ENCODE measurements around the gene HOXB3.

Gene HOXB3

DNA sequence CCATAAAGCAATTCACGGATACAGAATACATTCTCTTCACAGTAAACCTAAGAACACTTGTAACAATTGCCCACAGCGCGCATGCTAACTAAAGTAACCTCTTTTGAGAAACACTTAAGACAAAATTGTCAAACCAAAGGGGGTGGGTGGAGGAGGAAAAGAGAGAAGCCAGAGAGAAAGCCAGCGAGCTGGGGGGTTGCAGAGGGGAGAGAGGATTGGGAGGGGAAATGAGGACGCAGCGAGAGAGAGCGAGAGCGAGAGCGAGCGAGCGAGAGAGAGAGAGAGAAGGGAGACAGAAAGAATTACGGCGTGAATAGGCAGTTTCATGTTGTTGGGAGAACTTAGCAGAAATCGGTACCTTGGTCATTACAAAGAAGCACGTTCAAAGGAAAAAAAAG is 22.4 kb upstream of the HOXB3 start:
- no peak for DNase-seq

DNA sequence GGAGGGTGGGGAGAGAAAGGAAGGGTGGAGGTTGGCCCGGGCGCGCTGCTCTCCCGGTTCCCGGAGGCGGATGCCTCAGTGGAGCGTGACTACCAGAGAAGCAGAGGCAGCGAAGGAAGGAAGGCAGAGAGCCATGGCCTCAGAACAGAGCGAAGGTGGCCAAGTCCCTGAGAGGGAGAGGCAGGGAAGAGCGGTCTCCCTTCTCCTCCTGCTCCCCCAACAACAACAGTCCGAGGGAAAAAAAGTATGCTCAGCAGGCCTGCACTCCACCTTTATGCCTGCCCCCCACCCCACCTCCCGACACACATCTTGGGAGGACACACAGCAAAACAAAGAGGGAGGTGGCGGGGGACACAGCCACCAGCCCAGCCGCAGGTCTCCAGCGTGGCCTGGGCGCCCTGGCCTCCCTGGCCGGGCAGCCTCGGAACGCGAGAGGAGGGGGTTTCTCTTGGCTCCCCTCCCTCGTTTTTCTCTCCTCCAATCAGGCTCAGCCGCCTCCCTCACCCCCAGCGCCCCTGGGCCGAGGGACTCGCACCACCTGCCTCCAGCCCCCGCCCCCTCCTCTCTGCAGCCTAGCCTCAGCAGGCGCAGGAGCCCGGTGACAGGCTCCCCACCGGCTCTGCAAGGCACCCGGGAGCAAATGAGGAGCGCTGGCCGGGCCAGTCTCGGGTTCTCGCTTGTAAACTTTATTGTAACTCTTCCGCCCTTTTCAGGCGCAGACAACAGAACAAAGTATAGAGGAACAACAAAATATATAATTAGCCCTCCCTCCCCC is 21.8 kb upstream of the HOXB3 start:
- no peak for DNase-seq

DNA sequence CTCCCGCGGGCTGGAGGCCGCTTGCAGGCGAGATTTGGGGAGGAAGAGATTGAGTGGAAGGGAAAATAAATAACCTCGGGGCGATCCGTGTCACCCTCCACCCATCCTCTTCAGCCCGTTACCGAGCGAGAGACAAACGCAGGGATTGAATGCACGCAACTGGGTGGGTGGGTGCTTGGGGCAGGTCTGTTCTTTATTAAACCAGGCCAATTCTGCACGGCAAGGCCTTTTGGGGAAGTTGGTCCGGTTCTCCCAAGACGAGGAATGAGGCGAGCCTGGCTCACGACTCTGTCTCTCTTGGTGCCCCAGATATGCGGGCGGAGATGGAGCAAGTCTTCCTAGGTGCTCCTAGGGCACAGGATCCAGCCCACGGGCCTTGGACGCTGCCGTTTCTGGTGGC is 21.2 kb upstream of the HOXB3 start:
- no peak for DNase-seq

DNA sequence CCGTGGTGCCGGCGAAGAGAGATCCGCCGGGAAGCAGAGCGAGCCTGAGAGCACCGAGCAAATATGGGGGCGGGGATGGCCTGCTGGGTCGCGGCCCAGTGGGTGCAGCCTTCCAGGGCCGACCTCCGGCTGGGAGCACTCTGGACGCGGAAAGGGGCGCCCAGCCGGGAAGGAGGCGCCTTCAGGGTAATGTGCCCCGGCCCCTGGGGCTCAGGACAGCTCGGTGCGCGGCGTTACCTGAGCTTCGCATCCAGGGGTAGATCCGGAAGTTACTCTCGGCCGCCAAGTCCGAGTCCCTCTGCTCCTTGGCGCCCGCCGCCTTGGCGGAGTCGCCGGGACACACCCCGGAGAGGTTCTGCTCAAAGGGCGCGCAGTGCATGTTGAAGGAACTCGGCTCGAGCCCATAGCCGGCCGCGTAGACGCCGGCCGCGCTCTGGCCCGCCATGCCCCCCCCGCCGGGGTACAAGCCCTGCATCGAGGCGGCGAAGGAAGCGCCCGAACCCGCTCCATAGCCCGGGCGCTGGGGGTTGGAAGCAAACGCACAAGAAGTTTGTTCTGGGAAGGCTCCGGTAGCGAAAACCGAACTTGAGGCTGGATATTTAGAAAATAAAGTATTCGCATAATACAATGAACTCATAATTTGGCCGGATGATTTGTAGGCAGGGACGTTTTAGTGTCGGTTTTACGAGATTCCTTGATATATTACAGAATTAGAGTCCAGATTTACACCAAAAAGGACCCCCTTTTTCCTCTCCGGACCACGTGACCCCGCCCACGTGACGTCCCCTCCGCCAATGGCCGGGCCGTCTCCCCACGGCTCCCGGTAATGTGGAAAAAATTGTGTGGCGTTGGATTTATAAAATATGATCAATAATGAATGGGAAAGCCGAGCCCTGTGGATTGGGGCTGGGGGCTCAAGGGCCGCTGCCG is 20.5 kb upstream of the HOXB3 start, which contains the start of gene HOXB7:
TSS of gene HOXB7 (minus strand) at position 736 of the 930 bp plus-strand sequence. CDS start at position 637, 99 bp downstream.
- peak; percentile 63 for DNase-seq

DNA sequence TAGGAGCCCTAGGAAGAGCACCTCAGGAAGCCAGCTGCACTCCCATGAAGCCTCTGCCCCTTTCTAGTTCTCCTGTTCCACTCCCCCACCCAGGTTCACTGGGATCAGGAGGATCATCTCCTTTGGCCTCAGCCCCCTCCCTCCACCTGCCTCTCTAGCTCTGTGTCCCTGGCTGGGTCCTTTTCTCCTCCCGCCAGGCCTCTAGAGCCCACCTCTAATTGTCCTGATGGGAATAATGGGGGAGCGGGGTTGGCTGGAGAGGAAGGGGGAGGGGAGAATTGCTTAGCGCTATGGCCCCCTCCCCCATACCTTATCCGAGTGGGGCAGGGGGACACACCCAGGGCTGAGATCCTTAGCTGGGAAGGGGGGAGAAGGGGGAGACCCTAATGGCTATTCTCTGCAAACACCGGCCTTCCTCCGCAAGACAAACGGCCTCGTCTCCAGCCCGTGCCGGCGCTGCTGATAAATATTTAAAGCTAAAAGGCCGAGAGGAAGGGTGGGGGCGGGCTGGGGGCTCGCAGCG is 19.8 kb upstream of the HOXB3 start:
- DNase-seq: no peak

DNA sequence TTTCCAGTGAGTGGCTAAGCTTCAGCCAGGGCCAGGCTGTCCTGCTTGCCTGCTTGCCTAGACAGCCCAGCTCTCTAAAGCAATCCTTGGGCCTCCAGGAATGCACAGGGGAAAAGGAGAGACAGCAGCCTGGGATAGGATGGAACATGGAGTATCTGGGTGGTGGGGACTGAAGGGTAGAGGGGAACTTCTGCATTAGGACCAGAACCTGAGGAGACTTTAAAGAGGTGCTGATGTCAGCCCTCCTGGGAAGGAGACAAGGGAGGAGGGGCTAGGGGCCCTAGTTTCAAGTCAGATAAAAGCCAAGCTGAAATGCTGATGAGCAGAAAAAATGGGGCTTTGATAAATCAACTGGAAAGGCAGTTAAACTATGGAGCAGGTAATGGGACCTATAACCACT is 19.0 kb upstream of the HOXB3 start:
- no peak for DNase-seq

DNA sequence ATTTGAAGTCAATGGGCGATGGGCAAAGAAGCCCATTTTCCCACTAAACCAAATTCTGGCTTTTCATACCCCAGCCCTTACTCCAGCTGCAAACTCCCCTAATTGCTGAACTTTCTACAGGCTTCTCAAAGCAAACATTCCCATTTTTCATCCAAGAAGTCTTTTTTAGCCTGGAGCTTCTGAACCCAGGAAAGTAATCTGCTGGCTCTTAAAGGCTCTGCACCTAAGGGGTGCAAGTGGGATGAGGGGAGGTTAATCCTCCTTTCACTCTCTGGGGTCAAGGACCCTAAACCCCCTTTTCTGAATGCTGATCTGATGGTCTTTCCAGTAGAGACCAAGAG is 18.4 kb upstream of the HOXB3 start:
- DNase-seq: no peak

DNA sequence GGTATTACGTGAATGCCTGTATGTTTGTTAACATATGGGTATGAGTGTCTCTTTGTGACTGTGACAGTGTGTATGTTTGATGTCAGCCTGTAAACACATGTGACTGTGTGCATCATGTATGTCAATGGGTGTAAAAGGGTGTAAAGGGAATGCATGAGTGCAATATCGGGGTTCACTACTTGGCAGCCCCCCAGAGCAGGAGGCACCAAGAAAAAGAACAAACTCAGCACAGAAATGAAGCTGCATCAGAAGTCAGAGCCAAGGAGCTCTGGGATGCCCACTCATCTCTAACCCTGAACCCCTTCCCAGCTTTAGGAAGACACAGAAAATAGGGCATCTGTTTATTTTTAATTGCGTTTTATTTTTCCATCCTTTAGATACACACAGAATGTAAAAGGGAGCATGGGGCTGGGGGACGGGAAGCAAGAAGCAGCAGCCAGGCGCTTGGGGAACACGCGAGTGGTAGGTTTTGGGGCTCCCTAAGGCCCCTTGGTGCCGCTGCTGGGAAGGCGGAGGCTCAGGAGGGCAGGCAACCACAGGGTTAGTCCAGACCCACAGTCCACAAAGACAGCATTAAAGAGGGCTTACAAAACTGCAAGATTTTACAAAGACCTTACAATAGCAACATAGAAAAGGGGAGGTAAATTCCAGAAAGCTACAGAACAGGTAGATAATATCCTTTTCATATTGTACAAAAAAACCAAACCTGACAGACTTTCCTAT is 17.0 kb upstream of the HOXB3 start:
- DNase-seq: no peak

DNA sequence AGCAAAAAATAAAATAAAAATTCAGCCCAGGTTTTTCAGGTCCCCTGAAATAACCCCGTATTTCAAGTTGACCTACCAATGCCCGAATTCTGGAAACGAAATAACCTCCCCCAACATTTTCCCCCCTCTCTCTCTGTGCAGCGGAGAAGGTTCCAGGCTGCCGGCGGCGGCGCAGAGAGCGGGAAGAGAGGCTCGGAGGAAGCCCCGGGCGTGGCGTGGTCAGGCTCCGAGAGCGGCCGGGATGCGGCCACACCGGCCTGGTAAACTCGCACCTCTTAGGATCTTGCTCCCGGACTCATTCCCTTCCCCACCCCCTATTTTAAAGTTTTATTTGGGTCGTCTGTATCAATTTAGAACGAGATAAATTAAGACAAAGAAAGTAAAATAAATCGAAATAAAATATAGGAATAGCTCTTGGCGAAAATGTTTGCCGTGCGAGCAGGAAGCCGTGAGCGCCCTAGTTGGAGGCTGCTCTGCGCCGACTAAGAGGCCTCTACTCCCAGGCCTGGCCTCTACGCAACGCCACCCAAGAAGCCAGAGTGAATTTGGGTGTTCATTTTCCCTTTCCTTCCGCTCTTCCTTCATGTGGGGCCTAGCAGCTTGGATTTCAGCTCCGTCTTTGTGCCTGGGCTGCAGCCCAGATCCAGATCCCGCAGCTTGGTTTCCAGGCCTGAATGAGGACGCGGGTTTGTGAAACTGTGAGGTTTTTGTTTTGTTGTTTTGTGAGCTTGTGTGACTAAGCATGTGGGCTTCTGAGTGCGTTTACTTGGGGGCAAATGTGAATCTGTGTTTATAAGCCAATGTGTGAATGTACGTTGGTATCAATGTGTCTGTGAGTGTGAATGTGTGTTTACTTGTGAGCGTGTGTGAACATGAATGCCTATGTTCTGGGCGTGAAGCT is 16.2 kb upstream of the HOXB3 start:
- no peak for DNase-seq

DNA sequence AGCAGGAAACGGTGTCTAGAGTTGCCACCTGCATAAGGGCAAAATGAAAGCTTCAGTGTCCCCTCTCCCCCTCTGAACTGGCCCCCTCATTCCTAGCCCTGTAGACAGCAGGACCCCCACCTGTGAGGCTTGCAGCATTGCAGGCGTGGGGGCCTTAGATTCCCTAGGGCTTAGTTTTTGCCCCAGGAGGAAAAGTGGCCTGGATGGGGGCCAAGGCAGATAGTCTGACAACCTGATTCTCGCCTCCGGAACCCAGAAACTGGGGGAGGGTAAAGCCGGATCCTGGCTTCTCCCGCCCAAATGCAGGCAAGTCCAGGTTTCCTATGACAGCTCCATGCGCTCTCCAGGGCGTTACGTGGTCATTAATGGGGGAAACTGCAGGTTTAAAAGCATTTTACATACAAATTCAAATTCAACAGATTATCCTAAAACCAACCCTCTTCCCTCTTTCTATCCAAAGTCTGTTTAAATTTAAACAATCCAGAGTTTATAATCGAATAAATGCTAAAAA is 15.4 kb upstream of the HOXB3 start:
- no peak for DNase-seq

DNA sequence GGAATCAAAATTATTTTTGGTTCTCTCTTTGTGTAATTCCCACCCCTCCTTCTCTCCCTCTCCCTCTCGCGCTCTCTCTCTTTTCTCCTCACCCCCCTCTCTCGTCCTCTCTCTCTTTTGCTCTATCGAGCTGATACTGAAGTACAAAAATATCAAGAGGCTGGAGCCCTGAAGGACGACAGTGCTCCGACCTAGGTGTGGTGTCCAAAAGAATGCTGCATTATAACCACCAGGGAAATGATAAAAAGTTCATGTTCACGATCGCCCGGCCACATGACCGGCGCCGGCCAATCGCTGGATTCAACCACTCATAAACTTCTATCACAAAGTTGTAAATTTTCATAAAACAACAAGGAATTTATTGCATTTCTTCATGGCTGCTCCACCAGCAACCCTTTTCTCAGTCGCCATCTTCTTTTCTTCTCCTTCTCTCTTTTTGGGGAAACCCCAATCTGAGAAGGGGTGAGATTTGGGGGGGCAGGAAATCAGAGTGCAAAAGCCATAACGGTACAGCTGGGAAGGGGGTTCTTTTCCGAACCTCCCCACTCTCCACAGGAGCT is 14.8 kb upstream of the HOXB3 start, which contains the start of gene HOXB6:
TSS of gene HOXB6 (minus strand) at position 217 of the 560 bp plus-strand sequence. CDS start 6,836 bp downstream, outside the sequence.
- no peak for DNase-seq

DNA sequence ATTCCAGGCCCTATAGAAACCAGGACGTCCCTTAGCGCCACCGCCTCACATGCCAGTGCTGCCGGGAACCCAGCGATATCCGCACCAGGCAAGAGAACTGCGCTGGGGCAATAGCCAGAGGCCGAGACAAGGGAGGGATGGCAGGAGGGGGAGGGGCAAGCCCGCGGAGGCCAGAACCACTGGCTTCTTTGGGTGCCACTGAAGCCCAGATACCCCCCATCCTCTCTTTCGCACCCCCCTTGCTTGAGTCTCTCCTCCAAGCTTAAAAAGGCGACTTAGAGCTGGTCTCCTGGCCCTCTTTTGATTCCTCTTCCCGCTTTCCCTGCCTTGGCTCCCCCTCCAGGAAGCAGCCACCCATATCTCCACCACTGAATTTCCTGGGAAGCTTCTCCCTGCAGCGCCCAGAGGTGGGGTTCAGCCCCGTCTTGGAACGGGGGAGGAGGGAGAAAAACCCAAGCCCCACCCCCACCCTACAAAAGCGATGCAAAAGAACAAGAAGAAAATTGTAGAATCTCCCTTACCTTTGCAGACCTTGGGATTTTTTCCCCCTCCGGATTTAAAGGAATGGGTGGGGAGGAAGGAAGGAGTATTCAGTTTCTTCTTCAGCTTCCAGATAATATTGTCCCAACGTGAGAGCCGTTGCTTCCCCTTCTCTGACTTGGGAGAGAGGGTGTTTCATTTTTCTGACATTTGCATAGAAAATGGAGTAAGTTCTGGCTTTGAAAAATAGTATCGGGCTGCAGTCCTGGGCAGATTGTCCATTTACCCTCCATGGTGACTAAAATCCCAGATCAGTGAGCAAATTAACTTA is 14.1 kb upstream of the HOXB3 start:
- DNase-seq: no peak

DNA sequence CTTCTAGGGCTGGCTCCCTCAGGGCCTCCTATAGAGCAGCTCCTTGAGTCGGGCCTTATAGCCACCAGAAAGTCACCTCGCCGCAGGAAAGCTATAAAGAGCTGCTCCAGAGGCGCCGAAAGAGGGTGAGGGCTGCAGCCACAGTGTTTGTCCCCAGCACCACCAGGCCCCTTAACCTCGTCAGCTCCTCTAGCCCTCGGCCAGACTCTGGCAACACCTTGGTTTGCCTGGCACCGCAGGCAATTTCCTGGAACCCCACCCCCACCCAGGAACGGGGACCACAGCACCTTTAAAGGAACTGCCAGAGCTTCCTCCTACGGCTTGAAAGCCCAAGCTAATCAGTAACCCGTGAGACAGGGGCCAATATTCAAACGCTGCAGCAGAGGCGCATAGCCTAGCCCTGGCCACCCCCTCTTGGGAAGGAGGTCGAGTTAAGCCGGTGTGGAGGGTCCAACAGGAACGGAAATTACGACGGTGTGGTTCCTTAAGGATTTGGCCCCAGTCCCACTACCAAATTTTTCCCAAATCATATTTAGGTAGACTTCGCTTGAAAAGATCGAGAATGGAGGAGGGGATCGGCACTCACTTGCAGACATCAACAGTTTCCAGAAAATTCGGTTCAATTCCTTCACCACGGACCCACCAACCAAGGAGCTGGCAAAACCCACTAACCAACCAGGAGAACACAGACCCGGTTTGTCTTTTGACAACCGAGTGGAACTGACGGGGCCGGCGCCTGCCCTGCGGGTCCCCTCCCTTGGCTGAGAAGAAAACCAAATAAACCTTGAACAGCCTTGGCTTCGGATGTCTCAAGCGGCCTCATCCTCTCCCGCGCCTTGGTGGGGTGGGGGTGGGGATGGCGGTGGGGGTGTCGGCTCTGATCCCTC is 11.7 kb upstream of the HOXB3 start:
- no peak for DNase-seq

DNA sequence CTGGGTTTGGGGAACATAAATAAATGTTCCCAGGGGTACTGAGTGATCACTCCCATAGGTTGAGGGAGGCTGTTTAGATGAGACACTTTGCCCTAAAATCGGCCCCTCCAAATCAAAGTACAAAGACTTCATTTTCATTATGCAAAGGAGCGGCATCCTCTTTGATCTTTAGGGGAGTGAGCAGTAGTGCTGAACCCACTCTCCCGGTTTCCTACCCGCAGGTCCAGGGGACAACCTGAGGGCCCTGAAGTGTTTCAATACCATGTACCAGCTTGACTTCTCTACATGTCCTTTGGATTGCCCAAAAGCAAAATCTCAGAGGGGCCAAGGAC is 11.1 kb upstream of the HOXB3 start:
- no peak for DNase-seq

DNA sequence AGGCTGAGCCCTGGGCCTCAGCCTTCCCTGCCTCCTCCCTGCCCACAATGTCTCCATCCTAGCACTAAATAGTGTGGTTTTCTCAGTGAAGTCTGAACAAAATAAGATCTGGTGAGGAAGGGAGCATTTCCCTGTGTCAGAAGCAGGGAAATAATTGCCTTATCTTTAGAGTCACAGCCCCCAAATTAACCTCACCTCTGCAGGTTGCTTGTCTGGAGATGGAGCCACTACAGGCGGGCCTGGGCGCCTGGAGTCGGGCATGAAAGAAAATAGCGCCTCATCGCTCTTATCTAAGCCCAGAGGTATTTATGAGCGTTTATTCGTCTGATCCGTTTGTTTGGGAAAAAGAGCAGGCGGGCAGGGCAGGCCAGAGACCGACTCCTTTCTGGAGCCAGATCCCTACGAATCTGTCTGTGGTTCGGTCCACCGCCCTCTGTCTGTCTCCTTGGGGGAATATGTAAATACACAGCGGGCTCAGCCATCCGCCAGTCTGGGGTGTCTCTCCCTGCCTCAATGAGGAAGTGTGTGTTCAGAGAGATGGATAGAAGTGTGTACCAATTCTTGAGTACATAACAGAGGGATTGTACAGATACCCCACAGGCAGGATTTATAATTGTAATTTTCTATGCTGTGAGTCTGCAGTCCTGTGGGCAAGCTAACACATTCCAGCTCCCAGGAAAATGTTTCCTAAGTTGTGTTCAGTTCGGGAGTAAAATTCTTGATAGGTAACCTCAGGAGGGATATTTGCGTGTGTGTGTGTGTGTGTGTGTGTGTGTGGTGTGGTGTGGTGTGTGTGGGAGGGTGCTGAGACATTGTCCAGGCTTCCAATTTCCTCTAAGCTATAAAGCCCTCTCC is 10.4 kb upstream of the HOXB3 start:
- no peak for DNase-seq

DNA sequence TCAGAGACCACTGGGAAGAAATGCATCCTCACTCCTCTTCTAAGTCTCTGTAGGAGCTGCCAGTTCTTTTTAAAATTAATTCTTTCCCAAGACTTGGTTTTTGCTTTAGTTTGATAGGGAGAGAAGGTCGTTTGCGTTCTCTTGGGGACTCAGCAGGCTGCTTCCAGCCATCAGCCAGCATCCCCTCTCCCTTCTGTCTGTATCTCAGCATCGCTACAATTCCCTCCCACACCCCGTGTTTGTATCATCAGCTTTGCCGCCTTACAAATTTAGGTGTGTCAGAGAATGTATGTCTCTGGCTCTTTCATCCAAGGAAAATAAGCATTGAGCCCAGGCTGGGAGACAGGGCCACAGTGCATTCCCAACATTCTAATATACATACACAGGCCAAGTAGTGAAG is 9.3 kb upstream of the HOXB3 start:
- DNase-seq: no peak

DNA sequence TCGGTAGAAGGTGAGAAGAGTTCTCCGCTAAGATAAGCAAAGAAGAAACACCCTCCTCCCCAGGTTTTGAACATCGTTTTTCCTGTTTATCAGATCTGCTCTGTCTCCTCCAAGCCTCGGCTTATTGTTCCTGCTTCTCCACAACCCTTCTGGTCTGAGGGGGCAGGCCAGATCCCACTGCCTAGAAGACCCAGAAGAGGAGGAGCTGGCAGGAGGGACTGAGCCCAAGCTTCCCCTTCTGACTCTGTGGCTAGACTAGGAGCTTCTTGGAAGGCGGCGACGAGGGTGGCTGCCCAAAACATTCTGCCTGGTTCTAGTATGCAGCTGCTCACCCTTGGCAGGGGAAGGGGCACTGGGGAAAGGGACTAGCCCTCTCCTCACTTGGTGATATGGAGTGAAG is 8.7 kb upstream of the HOXB3 start:
- DNase-seq: no peak

DNA sequence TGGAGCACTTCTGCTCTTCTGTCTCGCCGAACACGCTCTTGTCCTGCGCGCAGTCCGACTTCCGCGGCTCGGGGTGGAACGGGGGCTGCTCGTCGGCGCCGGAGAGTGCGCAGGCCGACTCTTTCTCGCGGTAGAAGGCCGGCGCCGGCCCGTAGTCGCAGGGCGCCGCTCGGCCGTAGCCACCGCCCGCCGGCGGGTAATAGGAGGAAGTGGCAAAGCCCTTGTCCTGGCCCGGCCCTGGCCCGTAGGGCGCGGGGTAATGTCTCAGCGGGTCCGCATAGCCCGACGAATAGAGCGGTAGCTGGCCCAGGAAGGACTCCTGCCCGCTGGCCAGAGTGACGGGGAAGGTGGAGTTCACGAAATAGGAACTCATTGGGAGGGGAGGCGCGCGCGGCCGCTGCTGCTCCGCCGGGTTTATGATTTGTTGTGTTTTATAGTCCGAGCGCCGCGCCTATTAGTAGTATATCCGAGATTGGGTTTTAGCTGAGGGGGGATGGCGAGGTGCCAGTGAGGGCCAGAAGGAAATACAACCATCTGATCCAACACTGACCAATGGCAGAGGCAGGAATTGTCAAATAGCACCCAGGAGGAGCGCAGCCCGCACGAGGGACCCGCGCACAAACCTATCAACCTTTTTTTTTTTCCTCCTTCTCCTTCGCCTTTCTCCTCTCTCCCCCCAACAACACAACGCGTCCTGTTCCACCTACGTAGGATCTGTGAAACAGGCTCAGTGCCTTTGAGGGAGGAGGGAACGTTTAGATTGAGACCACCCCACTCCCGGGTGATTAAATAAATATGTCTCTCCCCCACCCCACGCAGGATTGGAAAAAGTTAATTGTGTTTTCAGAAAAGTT is 8.0 kb upstream of the HOXB3 start:
- no peak for DNase-seq

Measured in activated naive CD4-positive, alpha-beta T cell treated with anti-CD3 and anti-CD28 coated beads, Interleukin-2, amount 50 U/mL, for 16 hours (primary cell).